Measurements from ENCODE around the gene HDGFL1. TPM values are rescaled to one million over a fixed set of nuclear protein-coding genes. Genes with fewer than 3 reads are reported as not detected.

HDGFL1 gene
- total RNA-seq, 6 donors from 2014 or later: not detected

DNA sequence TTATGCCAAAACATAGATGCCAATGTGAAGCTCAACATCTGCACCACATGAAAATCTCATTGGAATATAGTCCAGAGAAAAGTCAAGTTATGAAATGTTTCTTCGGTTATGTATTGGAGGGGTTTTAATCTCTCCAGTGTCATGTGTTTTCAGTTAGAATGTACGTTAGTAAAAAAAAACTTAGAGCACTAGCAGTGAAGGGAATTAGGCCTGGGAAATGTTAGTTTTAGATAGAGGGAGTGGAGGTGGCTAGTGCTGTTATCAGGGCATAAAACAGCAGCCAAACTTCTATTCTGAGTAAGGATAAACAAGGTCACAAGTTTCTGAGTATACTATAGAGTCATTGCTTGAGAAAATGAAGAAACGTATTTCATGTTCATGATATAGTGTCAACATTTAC is 42.9 kb downstream of the HDGFL1 start:
- TF ChIP-seq POLR2A (IDR thresholded peaks at IDR 0.05) (no peak), EP300 (IDR thresholded peaks at IDR 0.05) (no peak), POLR2AphosphoS5 (IDR thresholded peaks at IDR 0.05) (no peak)
- TF ChIP-seq, protein P1, sequence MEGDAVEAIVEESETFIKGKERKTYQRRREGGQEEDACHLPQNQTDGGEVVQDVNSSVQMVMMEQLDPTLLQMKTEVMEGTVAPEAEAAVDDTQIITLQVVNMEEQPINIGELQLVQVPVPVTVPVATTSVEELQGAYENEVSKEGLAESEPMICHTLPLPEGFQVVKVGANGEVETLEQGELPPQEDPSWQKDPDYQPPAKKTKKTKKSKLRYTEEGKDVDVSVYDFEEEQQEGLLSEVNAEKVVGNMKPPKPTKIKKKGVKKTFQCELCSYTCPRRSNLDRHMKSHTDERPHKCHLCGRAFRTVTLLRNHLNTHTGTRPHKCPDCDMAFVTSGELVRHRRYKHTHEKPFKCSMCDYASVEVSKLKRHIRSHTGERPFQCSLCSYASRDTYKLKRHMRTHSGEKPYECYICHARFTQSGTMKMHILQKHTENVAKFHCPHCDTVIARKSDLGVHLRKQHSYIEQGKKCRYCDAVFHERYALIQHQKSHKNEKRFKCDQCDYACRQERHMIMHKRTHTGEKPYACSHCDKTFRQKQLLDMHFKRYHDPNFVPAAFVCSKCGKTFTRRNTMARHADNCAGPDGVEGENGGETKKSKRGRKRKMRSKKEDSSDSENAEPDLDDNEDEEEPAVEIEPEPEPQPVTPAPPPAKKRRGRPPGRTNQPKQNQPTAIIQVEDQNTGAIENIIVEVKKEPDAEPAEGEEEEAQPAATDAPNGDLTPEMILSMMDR (IDR thresholded peaks at IDR 0.05): no peak
- no peak for ATAC-seq (ENCODE audit: low FRiP score in 2 of 2)
- 67 to 70% methylated on average over 3 of the region's 3 CpGs for WGBS, 2 donors
- Histone ChIP-seq H3K4me1 (peaks cover 0 to 11% (median 0%) of the 10 kb centered on the region in 4 donors), H3K9me3 (no peaks in the 10 kb centered on the region), H3K36me3 (no peaks in the 10 kb centered on the region), H3K27me3 (no peaks in the 10 kb centered on the region), H3K27ac (no peak overlapping the region), H3K4me3 (no peak overlapping the region)
- no peak for DNase-seq

DNA sequence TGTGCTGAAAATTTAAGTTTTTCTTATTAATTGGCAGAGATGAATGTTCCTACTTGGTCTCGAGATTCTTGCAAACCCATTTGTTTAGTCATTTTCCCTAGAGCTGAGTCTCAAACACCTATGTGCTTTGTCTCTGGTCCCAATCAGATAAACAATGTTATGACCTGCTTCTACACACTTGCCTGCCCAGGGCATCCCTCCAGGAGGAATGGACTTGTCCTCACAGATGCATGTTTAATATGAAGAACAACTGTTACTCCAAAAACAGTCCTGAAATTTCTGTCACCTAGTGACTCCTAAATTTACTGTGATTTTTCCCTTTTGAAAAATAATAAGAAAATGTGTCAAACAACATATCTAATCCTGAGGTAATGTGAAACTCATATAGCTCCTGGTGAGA is 43.7 kb downstream of the HDGFL1 start:
- Histone ChIP-seq H3K36me3 (no peaks in the 10 kb centered on the region), H3K9me3 (no peaks in the 10 kb centered on the region), H3K27ac (no peak overlapping the region), H3K4me1 (peaks cover 0 to 11% (median 0%) of the 10 kb centered on the region in 4 donors), H3K4me3 (no peak overlapping the region), H3K27me3 (no peaks in the 10 kb centered on the region)
- no peak for ATAC-seq (ENCODE audit: low FRiP score in 2 of 2)
- DNase-seq: no peak
- TF ChIP-seq POLR2AphosphoS5 (IDR thresholded peaks at IDR 0.05): no peak
- no peak for TF ChIP-seq POLR2A (IDR thresholded peaks at IDR 0.05)
- no peak for TF ChIP-seq EP300 (IDR thresholded peaks at IDR 0.05)
- TF ChIP-seq, protein P1 (IDR thresholded peaks at IDR 0.05): no peak
- WGBS, 2 donors: 63 to 70% methylated on average over 1 of the region's 1 CpG

DNA sequence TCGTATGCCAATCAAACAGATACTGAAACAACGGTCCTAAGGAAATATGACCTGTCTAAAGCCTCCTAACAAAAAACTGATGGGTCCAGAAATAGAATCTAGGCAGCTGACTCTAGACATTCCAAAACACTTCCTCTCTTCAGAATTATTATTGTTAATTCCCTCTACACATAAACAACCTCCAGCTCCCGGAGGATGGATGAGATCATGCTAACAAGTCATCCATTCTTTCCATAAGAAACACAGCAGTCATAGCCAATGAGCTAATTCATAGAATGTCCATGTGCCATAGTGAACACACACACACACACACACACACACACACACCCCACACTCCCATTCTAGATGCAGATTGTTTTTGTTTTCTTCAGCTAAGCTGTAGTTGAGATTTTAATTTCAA is 44.3 kb downstream of the HDGFL1 start:
- WGBS, 2 donors: 47 to 58% methylated on average over 3 of the region's 3 CpGs
- DNase-seq (no peak), ATAC-seq (ENCODE audit: low FRiP score in 2 of 2) (peak in 1 of 2 donors; percentile 35)
- TF ChIP-seq EP300 (IDR thresholded peaks at IDR 0.05) (no peak), POLR2A (IDR thresholded peaks at IDR 0.05) (no peak), POLR2AphosphoS5 (IDR thresholded peaks at IDR 0.05) (no peak)
- TF ChIP-seq, protein P1 (IDR thresholded peaks at IDR 0.05): no peak
- Histone ChIP-seq H3K9me3 (no peaks in the 10 kb centered on the region), H3K4me3 (no peak overlapping the region), H3K36me3 (no peaks in the 10 kb centered on the region), H3K4me1 (peaks cover 0 to 11% (median 0%) of the 10 kb centered on the region in 4 donors), H3K27ac (no peak overlapping the region), H3K27me3 (no peaks in the 10 kb centered on the region)

DNA sequence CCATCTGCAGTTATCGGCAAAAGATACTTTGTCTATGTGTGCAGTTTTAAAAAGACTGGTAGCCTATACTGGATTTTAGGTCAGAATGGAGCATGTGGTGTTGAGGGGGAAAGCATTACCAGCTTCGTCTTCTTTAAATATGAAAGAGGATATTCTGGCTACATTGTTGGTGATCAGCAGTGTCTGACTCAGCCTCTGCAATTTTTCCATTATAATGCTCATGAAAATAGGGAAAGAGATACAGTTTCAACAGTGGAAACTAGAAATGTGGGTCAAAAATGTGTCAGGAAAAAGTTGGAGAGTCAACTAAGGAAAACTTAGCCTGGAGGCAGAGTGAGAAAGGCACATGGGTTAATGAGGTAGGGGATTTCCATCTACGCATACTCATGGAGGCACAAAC is 45.2 kb downstream of the HDGFL1 start:
- Histone ChIP-seq H3K36me3 (no peaks in the 10 kb centered on the region), H3K27me3 (no peaks in the 10 kb centered on the region), H3K4me3 (no peak overlapping the region), H3K27ac (no peak overlapping the region), H3K4me1 (peaks cover 0 to 11% (median 0%) of the 10 kb centered on the region in 4 donors), H3K9me3 (no peaks in the 10 kb centered on the region)
- no peak for TF ChIP-seq POLR2AphosphoS5 (IDR thresholded peaks at IDR 0.05)
- TF ChIP-seq EP300 (IDR thresholded peaks at IDR 0.05): no peak
- TF ChIP-seq POLR2A (IDR thresholded peaks at IDR 0.05): no peak
- TF ChIP-seq, protein P1 (IDR thresholded peaks at IDR 0.05): no peak
- WGBS, 2 donors: 92 to 93% methylated on average over 3 of the region's 3 CpGs
- ATAC-seq (ENCODE audit: low FRiP score in 2 of 2): no peak
- no peak for DNase-seq

DNA sequence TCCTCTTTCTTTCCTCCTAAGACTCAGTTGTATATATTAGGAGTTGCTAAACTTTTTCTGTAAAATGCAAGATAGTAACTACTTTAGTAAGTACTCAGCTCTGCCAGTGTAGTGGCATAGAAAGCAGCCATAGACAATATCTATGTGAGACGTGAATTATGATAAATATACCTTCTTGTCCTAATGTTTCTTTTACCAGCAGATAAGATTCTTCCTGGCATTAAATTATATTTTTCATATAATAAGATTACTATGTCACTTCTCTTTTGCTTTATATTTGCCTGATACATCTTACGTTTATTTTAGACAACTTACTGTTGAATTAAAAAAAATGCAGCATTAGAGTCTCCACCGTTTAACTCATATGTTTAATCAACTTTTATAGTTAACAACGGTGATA is 51.7 kb downstream of the HDGFL1 start:
- TF ChIP-seq POLR2AphosphoS5 (IDR thresholded peaks at IDR 0.05): no peak
- ATAC-seq (ENCODE audit: low FRiP score in 2 of 2): no peak
- Histone ChIP-seq H3K9me3 (no peaks in the 10 kb centered on the region), H3K4me3 (no peak overlapping the region), H3K36me3 (no peaks in the 10 kb centered on the region), H3K27ac (no peak overlapping the region), H3K27me3 (no peaks in the 10 kb centered on the region), H3K4me1 (no peaks in the 10 kb centered on the region)
- DNase-seq: no peak
- WGBS, 2 donors: 68 to 73% methylated on average over 4 of the region's 4 CpGs
